Activated CD4-positive, CD25-positive, alpha-beta regulatory T cell treated with anti-CD3 and anti-CD28 coated beads, Interleukin-2, amount 50 U/mL, for 72 hours (primary cell): ENCODE measurements around the gene EPB41L5.
"Not testable (repeated sequence)": the region's sequence is repeated elsewhere in the genome, so short reads cannot be mapped to it uniquely, and the experiment has no call there.

Source experiments
- DNase-seq: peaks from one replicate; pipeline ENCODE4 v3.0.0; 2021

The EPB41L5 gene

DNA sequence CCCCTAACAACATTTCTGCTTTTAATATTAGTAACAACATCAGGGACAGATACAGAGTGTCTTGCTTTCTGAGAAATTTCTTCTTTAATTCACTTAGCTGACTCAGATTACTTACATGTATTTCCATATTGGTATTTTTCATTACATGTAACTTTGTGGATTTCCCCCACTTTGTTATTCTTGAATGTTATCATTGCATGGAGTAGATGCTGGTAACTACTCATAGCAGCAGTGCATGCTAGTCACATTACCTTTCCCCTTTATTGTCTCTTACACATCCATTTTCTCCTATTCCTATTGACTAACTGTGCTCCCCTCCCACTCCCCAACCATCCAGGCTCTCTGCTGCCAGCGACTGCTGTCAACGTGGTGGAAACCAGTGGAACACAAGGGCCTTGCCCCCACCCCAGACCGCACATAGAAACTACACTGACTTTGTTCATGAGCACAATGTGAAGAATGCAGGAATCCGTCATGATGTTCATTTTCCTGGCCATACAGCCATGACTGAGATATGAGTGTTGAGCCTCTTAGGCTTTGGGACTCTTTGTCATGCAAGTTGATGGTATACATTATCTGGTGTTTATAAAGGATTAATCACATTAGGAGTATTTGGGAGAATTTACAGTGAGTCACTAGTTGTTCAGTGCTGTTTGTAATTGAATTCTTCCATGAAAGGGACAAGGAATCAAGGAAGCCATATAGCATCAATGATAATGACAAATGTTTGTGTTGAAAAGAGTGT lies 91.0 kb downstream of the EPB41L5 start:
- no peak for DNase-seq

DNA sequence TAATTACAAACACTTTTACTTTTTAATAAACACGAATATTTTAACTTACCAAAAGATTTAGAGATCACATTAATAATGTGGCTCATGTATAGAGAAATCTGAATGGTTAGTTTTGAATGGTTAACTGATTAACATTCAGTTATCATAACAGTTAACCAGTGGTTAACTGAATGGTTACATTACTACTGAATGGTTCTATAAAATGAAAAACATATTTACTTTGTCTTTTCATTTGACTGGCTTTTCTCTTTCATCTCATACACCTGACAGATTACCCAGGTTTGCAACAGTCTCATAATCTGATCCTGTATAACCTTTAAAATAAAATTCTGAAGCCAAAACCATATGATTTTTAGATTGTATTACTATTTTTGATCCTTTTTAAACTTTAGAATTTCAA lies 91.9 kb downstream of the EPB41L5 start:
- DNase-seq: no peak

DNA sequence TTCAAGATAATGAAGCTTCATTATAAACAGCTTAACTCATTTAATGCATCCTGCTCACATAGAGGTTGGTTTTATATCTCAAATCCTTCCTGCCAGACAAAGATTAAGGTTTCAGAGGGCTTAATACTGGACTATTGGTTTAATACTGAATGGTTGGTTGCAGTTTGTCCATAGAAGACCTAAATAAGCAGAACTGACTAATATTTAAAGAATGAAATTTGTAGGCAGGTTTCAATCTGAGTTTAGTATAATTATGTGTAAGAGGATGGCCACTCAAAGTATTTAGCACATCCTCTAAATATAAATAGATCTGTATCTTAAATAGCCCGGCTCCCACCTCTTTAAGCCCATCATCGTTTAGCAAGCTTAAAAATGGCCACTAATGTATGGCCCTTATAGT lies 92.5 kb downstream of the EPB41L5 start:
- DNase-seq: no peak

DNA sequence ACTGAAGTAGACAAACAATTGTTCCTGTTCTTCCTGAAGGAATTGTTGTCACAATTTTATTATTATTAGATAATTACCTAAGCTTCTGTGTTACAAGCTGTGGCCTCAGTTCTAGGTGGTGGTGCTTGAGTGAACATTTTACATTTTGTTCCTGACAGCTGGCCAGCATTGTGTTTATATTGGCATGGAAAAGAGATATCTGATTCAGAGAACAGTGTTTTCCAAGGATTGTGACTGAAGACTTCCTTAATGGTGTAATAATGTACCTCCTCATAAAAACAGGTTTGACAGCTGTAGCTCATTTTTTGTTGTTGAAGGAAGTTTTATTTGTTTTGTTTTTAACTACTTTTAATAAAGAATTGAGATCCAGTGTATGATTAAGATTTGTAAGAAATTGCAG lies 95.2 kb downstream of the EPB41L5 start:
- no peak for DNase-seq

DNA sequence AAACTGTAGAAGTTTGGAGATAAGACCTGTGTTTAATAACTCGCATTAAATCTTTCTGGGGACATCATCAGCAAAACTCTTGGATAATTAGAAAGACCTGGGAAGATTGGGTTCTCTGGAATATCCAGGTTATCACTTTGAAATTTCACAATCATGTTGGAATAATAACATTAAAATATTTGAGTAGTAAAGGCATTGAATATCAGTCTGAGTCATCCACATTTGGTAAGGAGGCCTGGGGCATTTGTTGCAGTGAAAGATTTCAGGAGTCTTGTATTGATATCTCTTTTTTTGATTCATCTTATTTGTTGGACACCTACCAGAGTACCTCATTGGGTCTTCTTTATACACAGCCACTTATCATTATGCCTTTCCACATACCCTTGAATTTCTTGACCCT lies 95.9 kb downstream of the EPB41L5 start:
- no peak for DNase-seq

DNA sequence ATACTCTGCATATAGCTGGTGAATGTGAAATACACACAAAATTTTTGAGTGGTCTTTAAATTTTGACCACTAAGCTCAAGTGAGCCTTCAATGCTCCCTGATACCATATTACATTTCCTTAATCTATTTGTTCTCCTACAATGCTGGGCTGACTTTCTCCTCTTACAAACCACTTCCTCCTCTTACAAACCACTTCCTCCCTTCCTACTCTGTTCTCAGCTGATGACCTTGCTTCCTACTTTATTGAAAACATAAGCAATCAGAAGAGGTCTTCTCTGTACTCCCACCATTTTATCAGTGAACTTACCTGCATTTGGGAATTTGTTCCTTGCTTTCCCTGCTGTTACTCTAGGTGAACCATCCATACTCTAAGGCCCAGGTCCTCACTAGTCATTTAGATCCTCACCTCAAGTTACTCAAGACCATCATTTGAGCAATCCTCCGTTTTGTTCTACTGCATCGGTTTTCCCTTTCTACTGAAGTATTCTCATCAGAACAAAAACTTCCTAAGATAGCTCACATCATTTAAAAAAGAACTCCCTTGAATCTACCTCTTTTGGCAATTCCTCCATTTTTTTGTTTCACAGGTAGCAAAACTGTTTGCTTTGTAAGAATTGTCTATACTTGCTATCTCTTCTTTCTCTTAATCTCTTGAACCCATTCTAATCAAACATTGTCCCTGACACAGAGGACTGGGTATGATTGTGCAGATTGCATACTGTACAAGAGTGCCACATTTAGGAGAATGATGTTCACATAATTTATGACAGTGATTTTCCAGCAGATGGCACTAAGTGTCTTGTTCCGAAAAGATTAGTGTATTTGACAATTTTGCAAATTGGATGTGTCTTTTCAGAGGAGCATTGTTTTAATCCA lies 96.5 kb downstream of the EPB41L5 start:
- DNase-seq: no peak

DNA sequence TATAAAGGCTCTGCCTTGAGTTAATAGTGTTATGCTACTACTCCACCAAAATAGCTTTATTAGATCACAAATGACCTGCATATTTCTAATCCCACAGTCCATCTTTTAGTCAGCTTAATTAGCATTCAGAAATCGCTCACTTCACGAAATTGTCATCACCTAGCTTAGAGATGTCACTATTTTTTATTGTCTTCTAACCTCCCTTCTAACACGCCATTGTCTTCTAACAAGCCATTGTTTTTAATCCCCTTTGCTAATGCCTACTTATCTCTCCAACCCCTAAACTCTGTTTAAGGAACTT lies 97.1 kb downstream of the EPB41L5 start:
- no peak for DNase-seq

DNA sequence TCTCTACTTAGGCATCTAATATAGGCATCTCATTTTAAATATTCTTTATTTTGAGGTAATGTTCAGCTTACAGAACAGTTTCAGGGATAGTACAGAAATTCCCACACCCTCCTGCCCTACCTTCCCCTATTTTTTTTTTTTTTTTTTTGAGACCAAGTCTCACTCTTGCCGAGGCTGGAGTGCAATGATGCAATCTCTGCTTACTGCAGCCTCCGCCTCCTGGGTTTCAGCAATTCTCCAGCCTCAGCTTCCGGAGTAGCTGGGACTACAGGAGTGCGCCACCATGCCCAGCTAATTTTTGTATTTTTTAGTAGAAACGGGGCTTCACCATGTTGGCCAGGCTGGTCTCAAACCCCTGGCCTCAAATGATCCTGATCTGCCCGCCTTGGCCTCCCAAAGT lies 97.6 kb downstream of the EPB41L5 start:
- no peak for DNase-seq

DNA sequence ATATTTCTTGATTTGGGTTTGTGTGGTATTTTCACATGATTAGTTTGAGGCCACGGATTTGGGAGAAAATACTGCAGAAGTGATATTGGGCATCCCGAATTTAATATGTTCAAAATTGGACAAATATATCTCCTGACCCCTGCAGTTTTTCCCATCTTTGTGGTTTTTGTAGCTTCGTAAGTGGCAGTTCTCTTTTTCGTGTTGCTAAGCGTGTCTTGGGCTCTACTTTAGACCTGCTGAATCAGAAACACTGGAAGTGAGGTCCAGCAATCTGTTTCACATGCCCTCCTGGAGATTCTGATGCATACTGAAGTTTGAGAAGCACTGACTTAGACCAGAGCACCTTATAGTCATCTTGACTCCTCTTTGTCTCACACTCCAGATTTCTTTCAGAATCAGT lies 98.3 kb downstream of the EPB41L5 start:
- DNase-seq: no peak

DNA sequence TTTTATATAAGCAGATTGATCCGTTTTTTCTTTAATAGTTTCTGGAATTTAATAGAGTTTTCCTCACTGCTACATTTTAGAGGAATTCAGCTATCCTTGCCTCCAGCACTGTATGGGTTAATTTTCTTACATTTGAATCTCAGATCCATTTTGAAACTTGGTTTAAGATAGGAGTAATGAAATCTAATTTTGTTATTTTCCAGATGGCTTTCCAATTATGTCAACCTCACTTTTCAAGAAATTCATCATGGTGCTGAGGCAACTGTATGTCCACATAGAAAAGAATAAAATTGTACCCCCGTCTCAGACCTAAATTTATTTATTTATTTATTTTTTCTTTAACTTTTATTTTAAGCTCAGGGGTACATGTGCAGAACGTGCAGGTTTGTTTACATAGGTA lies 105.1 kb downstream of the EPB41L5 start:
- no peak for DNase-seq

DNA sequence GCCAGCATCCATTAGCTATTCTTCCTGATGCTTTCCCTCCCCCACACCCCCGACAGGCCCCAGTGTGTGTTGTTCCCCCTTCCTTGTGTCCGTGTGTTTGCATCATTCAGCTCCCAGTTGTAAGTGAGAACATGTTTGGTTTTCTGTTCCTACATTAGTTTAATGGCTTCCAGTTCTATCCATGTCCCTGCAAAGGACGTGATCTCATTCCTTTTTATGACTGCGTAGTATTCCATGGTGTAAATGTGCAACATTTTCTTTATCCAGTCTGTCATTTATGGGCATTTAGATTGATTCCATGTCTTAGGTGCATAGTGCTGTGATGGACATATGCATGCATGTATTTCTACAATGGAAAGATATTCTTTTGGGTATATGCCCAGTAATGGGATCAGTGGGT lies 105.6 kb downstream of the EPB41L5 start:
- no peak for DNase-seq

DNA sequence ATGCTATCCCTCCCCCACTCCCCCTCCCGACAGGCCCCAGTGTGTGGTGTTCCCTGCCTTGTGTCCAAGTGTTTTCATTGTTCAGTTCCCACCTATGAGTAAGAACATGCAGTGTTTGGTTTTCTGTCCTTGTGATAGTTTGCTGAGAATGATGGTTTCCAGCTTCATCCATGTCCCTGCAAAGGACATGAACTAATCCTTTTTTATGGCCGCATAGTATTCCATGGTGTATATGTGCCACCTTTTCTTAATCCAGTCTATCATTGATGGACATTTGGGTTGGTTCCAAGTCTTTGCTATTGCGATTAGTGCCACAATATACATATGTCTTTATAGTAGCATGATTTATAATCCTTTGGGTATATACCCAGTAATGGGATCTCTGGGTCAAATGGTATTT lies 108.5 kb downstream of the EPB41L5 start:
- DNase-seq: not testable (repeated sequence)

DNA sequence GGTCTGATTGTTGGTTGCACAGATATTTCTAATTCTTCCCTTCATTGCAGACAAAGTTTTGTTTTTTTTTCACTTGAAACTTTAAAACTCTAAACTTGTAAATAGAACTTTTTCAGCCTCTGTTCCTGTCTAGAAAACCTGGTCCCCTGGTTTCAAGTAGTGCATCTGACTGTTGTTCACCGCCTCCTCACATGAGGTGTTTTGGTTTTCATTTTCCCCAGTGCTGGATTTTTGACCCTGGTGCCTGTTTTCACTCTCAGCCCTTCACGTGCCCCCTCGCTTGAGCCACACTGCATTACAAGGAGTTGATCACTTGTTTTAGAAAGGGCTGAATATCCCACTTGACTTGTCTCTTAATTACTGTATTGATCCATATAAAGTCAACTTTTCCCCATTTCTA lies 110.2 kb downstream of the EPB41L5 start:
- DNase-seq: no peak

DNA sequence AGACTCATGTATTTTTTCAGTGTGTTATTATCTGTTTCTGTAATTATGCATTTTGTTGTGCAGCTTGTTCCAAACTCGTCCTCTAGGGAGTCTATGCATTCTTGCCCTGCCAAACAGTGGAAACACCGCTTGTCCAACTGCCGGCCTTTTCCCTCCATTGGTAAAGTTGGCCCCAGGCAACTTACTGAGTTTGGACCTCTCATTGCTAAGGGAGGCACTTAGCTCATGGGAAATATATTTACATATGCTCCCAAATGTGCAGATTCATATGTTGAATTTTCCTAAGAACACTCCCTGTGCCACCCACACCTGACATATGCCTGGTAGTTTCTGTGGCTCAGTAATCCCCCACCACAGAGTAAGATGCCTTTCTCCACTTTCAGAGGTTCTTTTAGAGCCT lies 112.3 kb downstream of the EPB41L5 start:
- DNase-seq: no peak

DNA sequence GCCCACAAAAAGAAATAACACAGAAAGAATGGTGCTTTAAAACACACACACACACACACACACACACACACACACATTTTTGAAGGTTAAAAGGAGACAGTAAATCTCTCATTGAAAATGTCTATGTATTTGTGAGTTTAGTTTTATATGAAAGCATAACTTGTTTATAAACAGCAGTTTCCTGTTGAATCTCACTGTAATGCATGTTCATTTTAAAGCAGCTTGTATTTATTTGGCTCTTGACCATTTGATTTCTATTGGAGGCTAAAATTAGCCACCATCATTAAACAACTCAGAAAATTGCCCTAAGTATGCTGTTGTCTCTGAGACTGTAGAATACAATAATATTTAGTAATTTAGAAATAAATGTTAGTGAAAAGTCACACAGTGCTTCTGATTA lies 115.3 kb downstream of the EPB41L5 start:
- no peak for DNase-seq

DNA sequence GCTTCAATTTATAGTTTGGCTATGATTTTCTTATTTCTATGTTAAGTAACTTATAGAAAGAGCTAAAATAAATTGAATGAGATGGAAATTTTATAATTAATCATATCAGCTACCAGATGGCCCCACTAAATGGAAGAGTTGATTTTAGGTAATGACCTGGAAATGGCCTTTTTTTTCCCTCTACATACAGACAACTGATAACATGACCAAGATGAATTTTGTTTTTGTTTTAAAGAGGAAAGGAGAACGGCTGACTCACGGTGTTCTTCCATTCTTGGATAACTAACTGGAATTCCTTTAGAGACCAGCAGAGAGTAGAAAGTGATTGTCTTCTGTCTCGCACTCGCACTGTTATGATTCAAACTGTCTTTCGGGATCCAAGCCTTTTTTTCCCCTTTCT lies 119.3 kb downstream of the EPB41L5 start:
- DNase-seq: no peak

DNA sequence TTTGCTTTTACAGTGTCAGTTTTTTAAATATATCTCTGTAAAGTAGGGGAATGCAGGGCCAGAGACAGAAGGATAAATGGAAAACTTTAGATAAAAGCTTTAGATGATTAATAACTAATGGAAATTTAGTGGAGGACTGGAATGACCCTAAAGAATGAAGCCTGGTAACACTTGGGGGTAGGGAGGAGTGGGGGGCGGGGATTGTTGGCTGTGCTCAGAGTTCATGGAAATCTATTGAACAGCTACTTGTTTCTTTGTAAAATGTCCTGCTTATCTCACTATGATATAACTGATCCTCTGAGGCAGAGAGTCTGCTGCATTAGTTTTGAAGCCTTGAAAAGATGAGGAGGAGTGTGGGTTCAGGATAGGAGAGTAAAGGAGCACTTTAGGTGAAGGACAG lies 119.8 kb downstream of the EPB41L5 start:
- DNase-seq: no peak

DNA sequence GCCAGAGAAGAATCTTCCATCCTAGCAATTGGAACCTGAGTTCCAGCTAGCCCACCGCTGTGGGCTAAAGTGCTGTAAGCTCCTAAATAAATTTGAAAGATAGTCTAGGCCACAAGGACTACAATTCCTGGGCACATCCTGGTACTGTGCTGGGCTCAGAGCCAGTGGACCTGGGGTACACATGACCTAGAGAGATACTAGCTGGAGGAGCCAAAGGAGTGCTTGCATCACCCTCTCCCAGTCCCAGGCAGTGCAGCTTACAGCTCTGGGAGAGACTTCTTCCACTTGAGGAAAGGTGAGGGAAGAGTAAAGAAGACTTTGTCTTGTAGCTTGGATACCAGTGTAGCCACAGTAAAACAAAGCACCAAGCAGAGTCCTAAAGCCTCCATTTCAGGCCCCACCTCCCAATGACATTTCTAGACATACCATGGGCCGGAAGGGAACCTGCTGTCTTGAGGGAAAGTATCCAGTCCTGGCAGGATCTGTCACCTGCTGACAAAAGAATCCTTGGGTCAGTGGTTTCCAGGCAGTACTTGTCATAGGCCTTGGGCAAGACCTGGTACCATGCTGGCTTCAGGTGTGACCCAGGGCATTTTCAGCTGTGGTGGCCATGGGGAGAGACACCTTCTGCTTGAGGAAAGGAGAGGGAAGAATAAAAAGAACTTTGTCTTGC lies 120.8 kb downstream of the EPB41L5 start:
- DNase-seq: no peak

DNA sequence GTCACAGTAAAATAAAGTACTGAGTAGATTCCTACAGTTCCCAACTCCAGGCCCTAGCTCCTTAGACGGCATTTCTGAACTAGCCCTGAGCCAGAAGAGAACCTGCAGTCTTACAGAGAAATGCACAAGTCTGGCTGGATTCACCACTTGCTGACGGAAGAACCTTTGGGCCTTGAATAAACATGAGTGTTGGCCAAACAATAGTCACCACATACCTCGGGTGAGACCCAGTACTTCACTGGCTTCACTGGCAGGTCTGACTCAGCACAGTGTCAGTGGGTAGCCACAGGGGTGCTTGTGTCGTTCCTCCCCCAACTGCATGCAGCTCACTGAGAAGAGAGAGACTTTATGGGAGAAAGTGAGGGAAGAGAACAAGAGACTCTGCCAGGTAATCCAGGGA lies 121.4 kb downstream of the EPB41L5 start:
- DNase-seq: no peak

DNA sequence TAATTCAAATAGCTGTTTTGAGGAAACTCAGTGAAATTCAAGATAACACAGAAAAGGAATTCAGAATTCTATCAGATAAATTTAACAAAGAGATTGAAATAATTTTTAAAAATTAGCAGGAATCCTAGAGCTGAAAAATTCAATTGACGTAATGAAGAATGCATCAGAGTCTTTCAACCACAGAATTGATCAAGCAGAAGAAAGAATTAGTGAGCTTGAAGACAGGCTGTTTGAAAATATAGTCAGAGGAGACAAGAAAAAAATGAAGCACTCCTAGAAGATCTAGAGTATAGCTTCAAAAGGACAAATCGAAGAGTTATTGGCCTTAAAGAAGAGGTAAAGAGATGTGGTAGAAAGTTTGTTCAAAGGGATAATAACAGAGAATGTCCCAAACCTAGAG lies 122.1 kb downstream of the EPB41L5 start:
- not testable (repeated sequence) for DNase-seq

DNA sequence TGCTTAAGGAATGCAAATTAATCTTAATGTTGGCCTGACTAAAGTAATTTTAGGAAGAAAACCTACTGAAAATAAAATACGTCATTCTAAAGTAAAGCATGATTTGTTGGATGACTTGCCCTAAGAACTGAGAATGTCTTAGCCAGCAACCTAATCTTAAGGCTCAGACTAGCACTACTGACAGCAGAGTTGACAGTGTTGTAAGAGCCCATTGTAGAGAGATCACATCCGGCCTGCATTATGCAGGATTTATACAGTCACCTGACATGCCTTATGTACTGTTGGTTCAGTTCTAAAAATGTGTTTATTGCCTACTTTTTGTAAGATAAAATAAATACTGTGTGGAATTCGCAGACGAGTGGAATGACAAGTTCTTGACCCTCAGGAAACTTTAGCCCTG lies 128.0 kb downstream of the EPB41L5 start:
- no peak for DNase-seq

DNA sequence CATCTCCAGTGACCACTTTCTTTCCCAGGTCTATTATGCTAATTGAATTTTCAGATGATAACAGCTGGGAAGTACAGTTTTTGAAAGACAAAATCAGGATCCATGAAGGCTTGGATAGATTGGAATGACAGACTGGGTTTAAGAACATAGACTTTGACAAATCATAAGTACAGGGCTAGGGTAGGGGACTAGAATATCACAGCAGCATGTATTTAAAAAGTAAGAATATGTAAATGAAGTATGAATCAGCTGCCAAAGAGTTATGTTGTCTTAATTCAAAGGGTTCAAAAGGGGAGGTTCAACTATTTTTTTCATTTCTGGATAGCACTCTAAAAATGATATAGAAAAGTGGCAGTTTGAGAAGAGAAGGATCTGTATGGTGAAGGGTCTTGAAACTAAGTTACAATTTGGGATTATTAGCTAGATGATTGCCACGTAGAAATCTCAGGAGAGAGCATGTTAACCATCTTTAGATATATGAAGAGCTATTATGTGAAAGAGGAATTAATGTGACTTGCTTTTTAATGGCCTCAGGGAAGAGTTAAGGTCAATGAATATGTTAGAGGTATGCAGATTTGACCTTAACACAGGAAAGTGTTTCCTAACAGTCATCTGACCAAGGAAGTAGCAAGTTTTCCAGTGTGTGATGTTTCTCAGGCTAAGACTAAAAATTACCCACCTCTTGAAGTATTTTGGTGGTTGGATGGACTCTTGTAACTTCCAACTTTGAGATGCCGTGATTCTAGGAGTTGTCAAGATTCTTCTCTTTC lies 128.6 kb downstream of the EPB41L5 start:
- no peak for DNase-seq

DNA sequence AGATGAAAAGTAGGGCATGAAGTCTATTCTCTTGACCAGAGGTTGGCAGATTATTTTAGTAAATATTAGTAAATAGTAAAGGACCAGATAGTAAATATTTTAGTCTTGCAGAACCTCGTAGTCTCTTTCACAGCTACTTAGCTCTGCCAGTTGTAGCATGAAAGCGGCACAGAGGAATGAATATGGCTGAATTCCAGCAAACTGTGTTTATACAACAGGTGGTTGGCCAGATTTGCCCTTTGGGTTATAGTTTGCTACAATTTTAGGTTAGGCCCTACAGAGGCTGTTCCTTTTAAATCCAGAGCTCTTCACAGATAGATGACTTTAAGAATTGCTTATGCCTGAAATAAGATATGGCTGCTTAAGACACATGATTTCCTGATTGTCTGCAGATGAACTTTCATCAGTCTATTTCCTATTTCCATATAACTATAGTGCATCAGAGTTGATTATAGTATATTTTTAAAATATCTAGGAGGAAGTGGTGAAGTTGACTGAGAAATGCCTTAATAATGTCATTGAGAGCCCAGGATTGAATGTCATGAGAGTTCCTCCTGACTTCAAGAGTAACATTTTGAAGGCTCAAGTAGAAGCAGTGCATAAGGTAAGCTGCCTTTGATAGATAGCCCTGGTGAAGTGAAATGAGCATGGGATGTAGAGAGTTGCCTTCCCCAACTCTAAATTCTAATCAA lies 129.8 kb downstream of the EPB41L5 start:
- DNase-seq: no peak
